Keratinocyte (primary cell): ENCODE measurements around the gene EFCAB8.

Experiments used
- CTCF ChIP-seq, 3 experiments: IDR thresholded peaks in 1 of 3; conservative IDR thresholded peaks in 1 of 3; optimal IDR thresholded peaks in 1 of 3; 2 replicates in 2 of 3; 3 replicates in 1 of 3; pipeline versions ENCODE3 to v1.5.1; 2011; ENCODE audit warnings: low read length in 3 of 3, mild to moderate bottlenecking in 3 of 3, moderate library complexity in 2 of 3, control low read depth in 1 of 3, inconsistent platforms in 1 of 3; ENCODE audit not compliant: insufficient read depth in 2 of 3; ENCODE audit errors: extremely low read depth in 1 of 3
- EZH2 ChIP-seq: IDR thresholded peaks from one replicate; pipeline ENCODE4 v1.6.1; 2012; ENCODE audit warnings: inconsistent platforms, mild to moderate bottlenecking, low read length, moderate library complexity

GRCh38 chr20:32930701-32931100, 72.0 kb downstream of the EFCAB8 start:
- TF ChIP-seq CTCF (optimal IDR thresholded peaks at IDR 0.05 in 1 of 3, IDR thresholded peaks at IDR 0.05 in 1 of 3, conservative IDR thresholded peaks at IDR 0.05 in 1 of 3; ENCODE audit: extremely low read depth in 1 of 3, insufficient read depth in 2 of 3, low read length in 3 of 3) (no peak), EZH2 (no peak)
